Stomach (tissue), 4 donors: Measurements from ENCODE around the gene SLC2A10.

Experiments
- CTCF ChIP-seq, 7 experiments: fragments of 450-650 bp in 4 of 7; fragments of 200-600 bp in 3 of 7; sonication (generic) in 3 of 7; IDR thresholded peaks; one replicate each; pipeline ENCODE4 v1.5.1; 2016 to 2019; ENCODE audit warnings: antibody characterized with exemption in 7 of 7, control low read depth in 2 of 7, mild to moderate bottlenecking in 1 of 7
- POLR2A ChIP-seq, 4 donors: fragments of 450-650 bp; IDR thresholded peaks; one replicate each; pipeline ENCODE4 v1.6.1; 2016; ENCODE audit warnings: antibody characterized with exemption in 4 of 4, control low read depth in 2 of 4, mild to moderate bottlenecking in 1 of 4, moderate library complexity in 1 of 4
- POLR2AphosphoS5 ChIP-seq, 3 donors: sonication (generic); formaldehyde crosslinking; IDR thresholded peaks; one replicate each; pipeline ENCODE4 v1.6.1; 2016; ENCODE audit warnings: antibody characterized with exemption in 3 of 3

- TF ChIP-seq CTCF (IDR thresholded peaks at IDR 0.05), result no peak
- TF ChIP-seq POLR2A (IDR thresholded peaks at IDR 0.05), result no peak
- no peak for TF ChIP-seq POLR2AphosphoS5 (IDR thresholded peaks at IDR 0.05)
Observed at GRCh38 chr20:46695892-46696291, 13.6 kb upstream of the SLC2A10 start.
